Astrocyte of the cerebellum (primary cell): ENCODE results near the gene TBC1D21.

Source experiments
- DNase-seq: peaks from one replicate; pipeline ENCODE4 v3.0.0-alpha.2; 2011; ENCODE audit warnings: low read depth
- H3K4me3 ChIP-seq: 2 replicates; pipeline ENCODE4 v1.5.1; 2011; ENCODE audit warnings: mild to moderate bottlenecking, low read depth, low read length, moderate library complexity
- in situ Hi-C: cut with HindIII; loops from 2 replicates; pipeline ENCODE4 v1.10.0; 2017; ENCODE audit warnings: low sequenced_read_pairs
- TF ChIP-seq, protein P1 (sequence below): IDR thresholded peaks from 2 replicates; pipeline ENCODE4 v1.5.1; 2012; ENCODE audit warnings: low read length, low read depth, moderate library complexity, mild to moderate bottlenecking; ENCODE audit errors: missing control alignments

The TBC1D21 gene

DNA sequence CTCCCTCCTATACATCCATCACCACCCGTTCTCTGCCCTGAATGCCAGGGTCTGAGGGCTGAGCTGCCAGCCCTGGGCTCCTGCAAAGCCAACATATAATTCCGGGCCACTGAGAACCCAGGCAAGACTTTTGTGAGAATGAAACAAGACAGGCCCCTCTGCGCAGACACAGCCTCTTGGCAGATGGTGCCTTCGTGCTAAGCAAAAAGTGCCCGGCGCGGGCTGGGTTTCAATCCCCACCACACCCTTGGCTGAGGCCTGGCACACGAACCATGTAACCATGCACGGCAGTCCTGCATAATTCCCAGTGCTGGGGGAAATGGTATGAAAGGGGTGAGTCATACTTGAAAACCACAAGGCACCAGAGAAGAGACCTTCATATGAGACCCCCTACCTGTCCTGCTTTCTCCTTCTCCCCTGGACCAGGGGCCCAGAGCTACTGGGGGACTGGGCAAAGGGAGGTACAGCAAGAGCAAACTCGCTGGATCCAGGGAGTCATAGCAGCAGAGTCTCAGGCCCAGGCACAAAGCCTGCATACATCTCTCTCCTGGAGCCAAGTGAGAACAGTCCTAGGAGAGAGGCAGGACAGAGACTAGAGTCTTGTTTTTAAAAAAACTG lies 26.8 kb downstream of the TBC1D21 start:
- H3K4me3 ChIP-seq, result no peak overlapping the region
- DNase-seq, result peak; percentile 72
- in situ Hi-C loops, result no loop called here
- TF ChIP-seq, protein P1, sequence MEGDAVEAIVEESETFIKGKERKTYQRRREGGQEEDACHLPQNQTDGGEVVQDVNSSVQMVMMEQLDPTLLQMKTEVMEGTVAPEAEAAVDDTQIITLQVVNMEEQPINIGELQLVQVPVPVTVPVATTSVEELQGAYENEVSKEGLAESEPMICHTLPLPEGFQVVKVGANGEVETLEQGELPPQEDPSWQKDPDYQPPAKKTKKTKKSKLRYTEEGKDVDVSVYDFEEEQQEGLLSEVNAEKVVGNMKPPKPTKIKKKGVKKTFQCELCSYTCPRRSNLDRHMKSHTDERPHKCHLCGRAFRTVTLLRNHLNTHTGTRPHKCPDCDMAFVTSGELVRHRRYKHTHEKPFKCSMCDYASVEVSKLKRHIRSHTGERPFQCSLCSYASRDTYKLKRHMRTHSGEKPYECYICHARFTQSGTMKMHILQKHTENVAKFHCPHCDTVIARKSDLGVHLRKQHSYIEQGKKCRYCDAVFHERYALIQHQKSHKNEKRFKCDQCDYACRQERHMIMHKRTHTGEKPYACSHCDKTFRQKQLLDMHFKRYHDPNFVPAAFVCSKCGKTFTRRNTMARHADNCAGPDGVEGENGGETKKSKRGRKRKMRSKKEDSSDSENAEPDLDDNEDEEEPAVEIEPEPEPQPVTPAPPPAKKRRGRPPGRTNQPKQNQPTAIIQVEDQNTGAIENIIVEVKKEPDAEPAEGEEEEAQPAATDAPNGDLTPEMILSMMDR, result no peak

DNA sequence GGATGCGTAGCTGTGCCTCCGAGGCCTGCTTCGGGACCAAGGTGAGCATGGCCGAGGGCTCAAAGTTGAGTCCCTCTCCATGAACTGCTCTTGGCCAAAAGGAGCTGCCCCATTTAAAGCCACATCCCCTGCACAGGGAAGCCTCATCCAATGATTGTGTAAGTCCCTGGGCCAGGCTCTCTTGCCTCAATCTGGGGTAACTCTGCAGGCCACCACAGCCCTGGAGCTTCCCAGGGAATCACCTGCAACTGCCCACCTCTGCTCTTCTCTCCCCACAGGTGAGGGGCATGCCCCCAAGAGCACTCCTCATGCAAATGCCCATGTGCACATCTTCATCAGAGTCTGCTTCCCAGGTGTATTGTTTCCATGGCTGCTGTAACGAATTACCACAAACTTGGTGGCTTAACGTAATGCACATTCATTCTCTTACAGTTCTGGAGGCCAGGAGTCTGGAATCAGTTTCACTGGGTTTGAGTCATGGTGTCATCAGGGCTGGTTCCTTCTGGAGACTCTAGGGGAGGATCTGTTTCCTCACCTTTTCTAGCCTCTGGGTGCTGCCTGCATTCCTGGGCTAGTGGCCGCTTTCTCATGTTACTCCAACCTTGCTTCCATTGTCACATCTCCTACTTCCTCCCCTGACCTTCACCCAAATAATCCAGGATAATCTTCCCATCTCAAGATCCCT lies 27.9 kb downstream of the TBC1D21 start:
- TF ChIP-seq, protein P1, result no peak
- no peak overlapping the region for H3K4me3 ChIP-seq
- in situ Hi-C loops, result no loop called here

DNA sequence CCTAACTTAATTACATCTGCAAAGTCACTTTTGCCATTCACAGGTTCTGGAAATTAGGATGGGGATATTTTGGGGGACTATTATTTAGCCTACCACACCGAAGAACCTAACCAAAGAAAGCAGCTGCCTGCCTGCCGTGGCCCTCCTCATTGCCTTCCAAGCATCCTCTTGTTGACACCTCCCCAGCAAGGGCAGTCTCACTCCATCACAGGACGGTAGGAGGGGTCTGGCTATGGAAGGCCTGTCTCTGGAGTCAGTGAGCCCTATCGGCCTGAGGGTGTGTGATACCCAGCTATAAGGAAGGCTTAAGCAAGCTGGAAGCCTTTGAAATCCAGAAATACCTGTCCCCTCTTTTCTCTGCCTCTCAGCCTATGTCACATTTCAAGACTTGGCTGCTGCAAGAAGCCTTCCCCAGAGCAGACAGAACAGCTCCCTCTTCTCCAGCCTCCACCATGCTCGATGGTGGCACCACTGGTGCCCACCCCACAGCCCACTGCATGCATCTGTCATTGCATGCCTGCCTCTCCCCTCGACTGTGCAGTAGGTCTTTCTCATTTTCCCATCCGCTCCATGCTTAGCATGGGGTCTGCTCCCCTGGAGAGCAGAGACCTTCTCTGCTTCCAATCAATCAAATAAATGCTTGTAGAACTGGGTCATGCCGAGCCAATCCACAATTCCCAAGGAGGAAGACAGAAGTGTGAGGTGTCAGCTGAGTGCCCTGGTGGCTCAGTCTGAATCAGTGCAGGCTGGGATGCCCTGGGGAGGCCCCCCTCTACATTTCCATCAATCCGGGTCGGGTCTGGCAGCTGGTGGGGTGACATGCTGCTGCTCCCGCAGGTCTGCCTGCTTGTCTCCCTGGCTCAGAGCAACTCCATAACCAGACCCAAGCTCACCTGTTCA lies 29.0 kb downstream of the TBC1D21 start:
- no peak for DNase-seq
- TF ChIP-seq, protein P1, result no peak
- in situ Hi-C loops, result no loop called here
- no peak overlapping the region for H3K4me3 ChIP-seq

More for the DNA sequence above, 27.9 kb downstream of the TBC1D21 start:
- DNase-seq, result no peak

DNA sequence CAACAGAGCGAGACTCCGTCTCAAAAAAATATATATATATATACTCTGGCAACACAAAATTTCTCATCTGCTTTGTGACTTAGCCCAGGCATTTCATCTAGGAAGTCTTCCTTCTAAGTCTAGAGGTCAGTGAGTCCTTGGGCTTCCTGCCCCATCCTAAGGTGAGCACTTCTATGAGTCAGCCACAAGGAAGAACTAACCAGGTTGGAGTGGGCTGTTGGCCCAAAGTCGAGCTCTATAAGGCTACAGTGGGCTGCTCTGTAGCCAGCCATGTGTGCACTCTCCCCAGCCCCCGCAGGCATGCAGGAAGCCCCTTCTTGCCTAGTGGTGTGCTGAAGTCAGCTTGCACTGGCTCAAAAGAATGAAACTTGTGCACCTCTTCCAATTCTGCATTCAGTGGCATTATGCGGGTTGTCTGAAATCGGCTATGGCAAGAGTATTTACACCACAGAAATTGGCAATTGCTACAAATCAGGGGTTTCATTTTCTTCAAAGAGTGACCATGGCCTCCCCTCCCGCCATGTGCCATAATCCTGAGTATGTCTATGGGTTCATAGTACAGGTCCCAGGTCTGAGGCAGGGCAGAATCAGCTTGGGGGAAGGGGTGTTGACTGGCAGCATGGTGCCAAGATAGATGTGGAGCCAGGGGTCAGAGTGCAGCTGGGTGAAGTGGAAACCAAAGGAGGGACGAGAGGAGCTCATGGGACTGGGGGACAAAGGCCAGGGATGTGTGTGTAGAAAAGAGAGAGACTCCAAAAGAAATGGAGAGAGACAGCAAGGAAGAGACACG lies 30.9 kb downstream of the TBC1D21 start:
- in situ Hi-C loops, result no loop called here
- TF ChIP-seq, protein P1, result no peak
- DNase-seq, result no peak

DNA sequence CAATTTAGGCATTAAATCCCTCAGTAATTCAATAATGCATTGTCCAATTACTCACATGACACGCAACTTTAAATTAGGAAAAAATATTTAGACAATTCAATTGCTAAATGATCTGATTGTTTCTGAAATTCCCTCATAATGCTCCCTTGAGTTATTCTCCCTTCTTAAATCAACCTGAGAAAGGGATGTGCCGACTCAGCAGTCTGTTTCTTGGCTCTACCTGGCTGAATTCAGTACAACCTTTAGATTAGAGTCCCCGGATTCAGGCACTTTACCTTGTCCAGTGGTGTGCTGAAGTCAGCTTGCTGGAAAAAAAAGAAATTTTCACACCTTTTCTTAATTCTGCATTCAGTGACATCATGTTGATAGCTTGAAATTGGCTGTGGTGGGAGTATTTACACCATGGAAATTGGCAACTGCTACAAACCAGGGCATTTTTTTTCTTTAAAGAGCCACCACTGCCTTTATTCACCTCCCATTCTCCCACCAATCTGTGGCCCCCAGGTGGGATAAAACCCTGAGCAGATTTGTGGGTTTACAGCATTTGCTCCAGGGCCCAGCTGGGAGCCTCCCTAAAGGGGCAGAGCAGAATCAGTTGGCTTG lies 32.0 kb downstream of the TBC1D21 start:
- in situ Hi-C loops, result no loop called here
- TF ChIP-seq, protein P1, result no peak
- no peak for DNase-seq
- no peak overlapping the region for H3K4me3 ChIP-seq

More for the DNA sequence above, 30.9 kb downstream of the TBC1D21 start:
- no peak overlapping the region for H3K4me3 ChIP-seq
